HEK293 (cell line): Measurements from ENCODE around the gene SLC38A10.

Experiments
- CTCF ChIA-PET: fragments of 350-600 bp; formaldehyde crosslinking; extraction: SDS; loops from one replicate; lab custom pipeline; 2021; ENCODE audit warnings: antibody characterized with exemption; lab: Yijun Ruan, JAX
- POLR2A ChIA-PET: fragments of 300-600 bp; formaldehyde crosslinking; extraction: SDS; loops from one replicate; lab custom pipeline; 2020; ENCODE audit warnings: antibody characterized with exemption, inconsistent platforms; lab: Yijun Ruan, JAX
- H3K27ac ChIP-seq: fragments of 200-500 bp; sonication (Bioruptor generic); 2 replicates; pipeline ENCODE4 v1.5.1; 2014; ENCODE audit warnings: low read depth, low read length, control low read depth, inconsistent platforms; ENCODE audit errors: extremely low read depth
- H3K36me3 ChIP-seq, 2 experiments: fragments of 200-500 bp in 1 of 2; sonication (Bioruptor generic) in 1 of 2; 1 replicate in 1 of 2; 2 replicates in 1 of 2; pipeline ENCODE4 v1.5.1; 2014 to 2017; ENCODE audit warnings: inconsistent platforms in 2 of 2, low read length in 2 of 2; ENCODE audit not compliant: control insufficient read depth in 2 of 2, insufficient read depth in 1 of 2
- H3K4me1 ChIP-seq: fragments of 200-500 bp; sonication (Bioruptor generic); 2 replicates; pipeline ENCODE4 v1.5.1; 2014; ENCODE audit warnings: mild to moderate bottlenecking, low read length, inconsistent platforms; ENCODE audit not compliant: control insufficient read depth, insufficient read depth
- H3K4me3 ChIP-seq: 2 replicates; pipeline ENCODE4 v1.5.1; 2011; ENCODE audit warnings: low read depth, mild to moderate bottlenecking, control low read depth, low read length, moderate library complexity
- H3K9me3 ChIP-seq: fragments of 200-500 bp; sonication (Bioruptor generic); 2 replicates; pipeline ENCODE4 v1.5.1; 2014; ENCODE audit warnings: low read depth, low read length, inconsistent platforms; ENCODE audit not compliant: control insufficient read depth, insufficient read depth
- EGR2 ChIP-seq: fragments of 450-650 bp; formaldehyde crosslinking; IDR thresholded peaks from 2 replicates; pipeline ENCODE4 v1.5.1; 2016; ENCODE audit warnings: low read depth, missing biosample characterization, missing genetic modification characterization
- KLF1 ChIP-seq: fragments of 450-650 bp; formaldehyde crosslinking; IDR thresholded peaks from 2 replicates; pipeline ENCODE4 v1.5.1; 2016; ENCODE audit warnings: missing biosample characterization, missing genetic modification characterization
- MEIS1 ChIP-seq: sonication (generic); formaldehyde crosslinking; IDR thresholded peaks from 2 replicates; pipeline ENCODE4 v1.8.1; 2022; ENCODE audit warnings: missing genetic modification reagents, mild to moderate bottlenecking, borderline replicate concordance
- PATZ1 ChIP-seq: fragments of 450-650 bp; formaldehyde crosslinking; IDR thresholded peaks from 2 replicates; pipeline ENCODE4 v1.5.1; 2016; ENCODE audit warnings: missing biosample characterization, missing genetic modification characterization
- PRDM10 ChIP-seq: fragments of 450-650 bp; formaldehyde crosslinking; IDR thresholded peaks from 2 replicates; pipeline ENCODE4 v1.5.1; 2016; ENCODE audit warnings: missing biosample characterization, missing genetic modification characterization
- SP2 ChIP-seq: fragments of 450-650 bp; formaldehyde crosslinking; IDR thresholded peaks from 2 replicates; pipeline ENCODE4 v1.5.1; 2016; ENCODE audit warnings: missing biosample characterization, missing genetic modification characterization
- SP3 ChIP-seq: fragments of 450-650 bp; formaldehyde crosslinking; IDR thresholded peaks from 2 replicates; pipeline ENCODE4 v1.5.1; 2016; ENCODE audit warnings: missing biosample characterization, missing genetic modification characterization
- ZBTB10 ChIP-seq: fragments of 450-650 bp; formaldehyde crosslinking; IDR thresholded peaks from 2 replicates; pipeline ENCODE4 v1.5.1; 2016; ENCODE audit warnings: missing biosample characterization, missing genetic modification characterization
- ZBTB48 ChIP-seq: fragments of 450-650 bp; formaldehyde crosslinking; IDR thresholded peaks from 2 replicates; pipeline ENCODE4 v1.5.1; 2016; ENCODE audit warnings: missing biosample characterization, missing genetic modification characterization
- ZFHX2 ChIP-seq: fragments of 450-650 bp; formaldehyde crosslinking; conservative IDR thresholded peaks from 2 replicates; pipeline ENCODE4 v1.5.1; 2016; ENCODE audit warnings: missing biosample characterization, missing genetic modification characterization
- ZFP69B ChIP-seq: fragments of 450-650 bp; formaldehyde crosslinking; IDR thresholded peaks from 2 replicates; pipeline ENCODE4 v1.5.1; 2016; ENCODE audit warnings: missing biosample characterization, missing genetic modification characterization
- ZIC2 ChIP-seq: fragments of 450-650 bp; formaldehyde crosslinking; IDR thresholded peaks from 2 replicates; pipeline ENCODE4 v1.5.1; 2016; ENCODE audit warnings: missing biosample characterization, missing genetic modification characterization
- ZNF121 ChIP-seq: fragments of 450-650 bp; formaldehyde crosslinking; IDR thresholded peaks from 2 replicates; pipeline ENCODE4 v1.5.1; 2016; ENCODE audit warnings: missing biosample characterization, missing genetic modification characterization
- ZNF311 ChIP-seq: fragments of 450-650 bp; formaldehyde crosslinking; IDR thresholded peaks from 2 replicates; pipeline ENCODE4 v1.5.1; 2017; ENCODE audit warnings: missing biosample characterization, missing genetic modification characterization, borderline replicate concordance
- ZNF391 ChIP-seq: fragments of 450-650 bp; formaldehyde crosslinking; IDR thresholded peaks from 2 replicates; pipeline ENCODE4 v1.5.1; 2016; ENCODE audit warnings: low read depth, missing biosample characterization, missing genetic modification characterization, borderline replicate concordance
- TF ChIP-seq, protein P1 (sequence below): fragments of 450-650 bp; IDR thresholded peaks from 2 replicates; pipeline ENCODE4 v1.5.1; 2018; ENCODE audit warnings: missing biosample characterization, mild to moderate bottlenecking, missing genetic modification characterization
- TF ChIP-seq, protein P2 (sequence below): fragments of 450-650 bp; formaldehyde crosslinking; IDR thresholded peaks from 2 replicates; pipeline ENCODE4 v1.5.1; 2016; ENCODE audit warnings: missing biosample characterization, missing genetic modification characterization

The SLC38A10 gene

GRCh38 chr17:81295676-81296381 lies 722 bp upstream of the SLC38A10 start (continued):
- TF ChIP-seq, protein P1, sequence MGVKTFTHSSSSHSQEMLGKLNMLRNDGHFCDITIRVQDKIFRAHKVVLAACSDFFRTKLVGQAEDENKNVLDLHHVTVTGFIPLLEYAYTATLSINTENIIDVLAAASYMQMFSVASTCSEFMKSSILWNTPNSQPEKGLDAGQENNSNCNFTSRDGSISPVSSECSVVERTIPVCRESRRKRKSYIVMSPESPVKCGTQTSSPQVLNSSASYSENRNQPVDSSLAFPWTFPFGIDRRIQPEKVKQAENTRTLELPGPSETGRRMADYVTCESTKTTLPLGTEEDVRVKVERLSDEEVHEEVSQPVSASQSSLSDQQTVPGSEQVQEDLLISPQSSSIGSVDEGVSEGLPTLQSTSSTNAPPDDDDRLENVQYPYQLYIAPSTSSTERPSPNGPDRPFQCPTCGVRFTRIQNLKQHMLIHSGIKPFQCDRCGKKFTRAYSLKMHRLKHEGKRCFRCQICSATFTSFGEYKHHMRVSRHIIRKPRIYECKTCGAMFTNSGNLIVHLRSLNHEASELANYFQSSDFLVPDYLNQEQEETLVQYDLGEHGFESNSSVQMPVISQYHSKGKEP (tag by site-specific recombination), result 0 out of 2 replicates have a peak, but pooled peaks have one; percentile 7
- TF ChIP-seq PRDM10 (tag by site-specific recombination), result peak; percentile 13; the same call in 1 of the 2 replicates
- TF ChIP-seq, protein P2, sequence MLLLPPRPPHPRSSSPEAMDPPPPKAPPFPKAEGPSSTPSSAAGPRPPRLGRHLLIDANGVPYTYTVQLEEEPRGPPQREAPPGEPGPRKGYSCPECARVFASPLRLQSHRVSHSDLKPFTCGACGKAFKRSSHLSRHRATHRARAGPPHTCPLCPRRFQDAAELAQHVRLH (tag by site-specific recombination), result peak; percentile 75; the same call in 1 of the 2 replicates
- TF ChIP-seq, all 188 proteins: peak for 16

GRCh38 chr17:81294512-81295030 lies 536 bp downstream of the SLC38A10 start:
- TF ChIP-seq ZBTB10 (tag by site-specific recombination) (no peak), KLF1 (tag by site-specific recombination) (peak; percentile 56), ZFP69B (peak; percentile 14; the same call in 1 of the 2 replicates), ZBTB48 (tag by site-specific recombination) (no peak), PATZ1 (tag by site-specific recombination) (peak; percentile 41; the same call in 1 of the 2 replicates), ZNF311 (tag by site-specific recombination) (no peak), SP2 (tag by site-specific recombination) (peak; percentile 68), SP3 (peak; percentile 74), ZIC2 (tag by site-specific recombination) (peak; percentile 20; the same call in 1 of the 2 replicates), EGR2 (tag by site-specific recombination) (peak; percentile 57; the same call in 1 of the 2 replicates), ZNF391 (peak; percentile 37; the same call in 1 of the 2 replicates), ZFHX2 (peak; percentile 85), MEIS1 (CRISPR knock-in tag) (no peak), ZNF121 (tag by site-specific recombination) (0 out of 2 replicates have a peak, but pooled peaks have one; percentile 28)
- peak overlapping the region; percentile 85 for H3K4me3 ChIP-seq
- no peaks in the 10 kb centered on the region for H3K9me3 ChIP-seq
- CTCF ChIA-PET, result interaction anchor here (1.1 to 1.7 kb wide), 5 partner anchors 11 to 118 kb away, joined by 3 to 4 read pairs (median 4); no protein-coding TSS in a partner anchor
- peaks cover 2% of the 10 kb centered on the region; the same call in 1 of the 2 replicates for H3K4me1 ChIP-seq
- peak overlapping the region; percentile 39 for H3K27ac ChIP-seq
- POLR2A ChIA-PET, result interaction anchor here (0.9 to 1.8 kb wide), 11 partner anchors 15 to 224 kb away, joined by 3 to 20 read pairs (median 7); partner anchors contain the start of genes ACTG1 and BAHCC1
- H3K36me3 ChIP-seq, result peaks cover 3 to 13% of the 10 kb centered on the region in 2 experiments; a peak in 2 of 3 replicates
